Tibial artery (tissue), 4 donors: ENCODE results near the gene CHST11.
A peak's percentile ranks its signal among the peaks of the same experiment; 100 is the strongest.

Source experiments
- DNase-seq, 2 donors: peaks; one replicate each; pipeline ENCODE4 v3.0.0-alpha.2; 2019
- H3K27ac ChIP-seq, 2 donors: fragments of 200-600 bp; sonication (generic) in 1 of 2; 1 replicate in 1 of 2; 2 replicates in 1 of 2; pipeline ENCODE4 v1.5.1; 2018 to 2019; ENCODE audit warnings: mild to moderate bottlenecking in 1 of 2
- H3K27me3 ChIP-seq, 2 donors: fragments of 200-600 bp; sonication (generic) in 1 of 2; one replicate each; pipeline versions ENCODE4 v1.5.1 to v1.6.0; 2016 to 2019
- H3K36me3 ChIP-seq, 3 donors: fragments of 200-600 bp; sonication (generic) in 2 of 3; one replicate each; pipeline ENCODE4 v1.5.1; 2016 to 2019; ENCODE audit warnings: mild to moderate bottlenecking in 2 of 3
- H3K4me1 ChIP-seq, 4 donors: fragments of 200-600 bp; sonication (generic) in 2 of 4; 1 replicate in 3 of 4; 2 replicates in 1 of 4; pipeline ENCODE4 v1.5.1; 2016 to 2019
- H3K4me3 ChIP-seq, 2 donors: fragments of 200-600 bp; sonication (generic) in 1 of 2; 1 replicate in 1 of 2; 2 replicates in 1 of 2; pipeline ENCODE4 v1.5.1; 2018 to 2019; ENCODE audit warnings: mild to moderate bottlenecking in 2 of 2
- H3K9me3 ChIP-seq, 3 donors: fragments of 200-600 bp; sonication (generic) in 1 of 3; one replicate each; pipeline ENCODE4 v1.5.1; 2016 to 2019
- CTCF ChIP-seq, 2 experiments: fragments of 200-600 bp in 1 of 2; fragments of 450-650 bp in 1 of 2; IDR thresholded peaks; one replicate each; pipeline ENCODE4 v1.5.1; 2017 to 2019; ENCODE audit warnings: antibody characterized with exemption in 2 of 2, mild to moderate bottlenecking in 1 of 2, moderate library complexity in 1 of 2
- intact Hi-C: fragments of 100-400 bp; cut with DNase I; formaldehyde crosslinking; loops from one replicate; pipeline ENCODE4 v1.15.0; 2023; ENCODE audit warnings: low total_unique reads

Gene CHST11

GRCh38 chr12:104627990-104628830, 171.5 kb downstream of the CHST11 start:
- Histone ChIP-seq H3K9me3 (no peaks in the 10 kb centered on the region), H3K4me3 (no peak overlapping the region), H3K4me1 (peaks cover 0 to 33% (median 23%) of the 10 kb centered on the region in 4 donors), H3K36me3 (no peaks in the 10 kb centered on the region), H3K27ac (peak overlapping the region; percentile 57 to 58), H3K27me3 (no peaks in the 10 kb centered on the region)
- intact Hi-C loops = no loop called here
- DNase-seq = no peak
- TF ChIP-seq CTCF (IDR thresholded peaks at IDR 0.05) = no peak

GRCh38 chr12:104628831-104629135, 172.0 kb downstream of the CHST11 start:
- Histone ChIP-seq H3K27ac (peak overlapping the region; percentile 57 to 58), H3K27me3 (no peaks in the 10 kb centered on the region), H3K4me1 (peaks cover 0 to 33% (median 23%) of the 10 kb centered on the region in 4 donors), H3K9me3 (no peaks in the 10 kb centered on the region), H3K36me3 (no peaks in the 10 kb centered on the region), H3K4me3 (no peak overlapping the region)
- no peak for TF ChIP-seq CTCF (IDR thresholded peaks at IDR 0.05)
- no peak for DNase-seq
- intact Hi-C loops = no loop called here

- TF ChIP-seq CTCF (IDR thresholded peaks at IDR 0.05) = no peak
- Histone ChIP-seq H3K4me1 (peaks cover 0 to 33% (median 23%) of the 10 kb centered on the region in 4 donors), H3K9me3 (no peaks in the 10 kb centered on the region), H3K27ac (no peak overlapping the region), H3K36me3 (no peaks in the 10 kb centered on the region), H3K4me3 (no peak overlapping the region), H3K27me3 (no peaks in the 10 kb centered on the region)
- intact Hi-C loops = no loop called here
- DNase-seq = no peak
Measured at GRCh38 chr12:104630230-104630670, 173.5 kb downstream of the CHST11 start.

DNA sequence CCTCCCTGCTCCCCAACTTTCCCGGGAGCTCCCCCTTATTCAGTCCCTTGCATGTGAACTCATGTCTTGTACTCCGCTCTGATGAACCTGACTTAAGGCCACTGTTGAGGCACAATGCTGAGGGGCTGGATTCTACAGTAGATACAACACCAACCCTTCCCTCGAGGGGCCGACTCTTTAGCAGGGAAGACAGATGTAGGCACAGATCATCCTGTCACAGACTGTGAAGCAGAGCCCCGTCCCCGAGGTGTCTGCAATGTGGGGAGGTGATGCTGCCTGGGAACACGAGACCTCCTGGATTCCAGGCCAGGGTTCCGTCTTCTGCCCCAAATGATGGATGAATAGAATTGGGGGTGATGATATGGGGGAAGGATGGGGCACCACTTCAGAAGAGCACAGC, 175.1 kb downstream of the CHST11 start:
- H3K4me1 ChIP-seq = peaks cover 0 to 20% (median 15%) of the 10 kb centered on the region in 4 donors
- intact Hi-C loops = no loop called here
- no peak overlapping the region for H3K27ac ChIP-seq
- no peak for DNase-seq
- no peak for TF ChIP-seq CTCF (IDR thresholded peaks at IDR 0.05)
- H3K9me3 ChIP-seq = no peaks in the 10 kb centered on the region
- no peak overlapping the region for H3K4me3 ChIP-seq
- H3K27me3 ChIP-seq = no peaks in the 10 kb centered on the region
- H3K36me3 ChIP-seq = no peaks in the 10 kb centered on the region

GRCh38 chr12:104632724-104633201, 176.0 kb downstream of the CHST11 start:
- DNase-seq = no peak
- Histone ChIP-seq H3K27ac (no peak overlapping the region), H3K4me1 (peaks cover 0 to 11% (median 9%) of the 10 kb centered on the region in 4 donors), H3K36me3 (no peaks in the 10 kb centered on the region), H3K27me3 (no peaks in the 10 kb centered on the region), H3K9me3 (no peaks in the 10 kb centered on the region), H3K4me3 (no peak overlapping the region)
- no peak for TF ChIP-seq CTCF (IDR thresholded peaks at IDR 0.05)
- intact Hi-C loops = no loop called here
